Peyer's patch (tissue), 4 donors: ENCODE data around the gene KCNH6. TPM values are rescaled to one million over a fixed set of nuclear protein-coding genes. Genes with fewer than 3 reads are reported as not detected.

Experiments used
- DNase-seq, 3 donors: peaks; one replicate each; pipeline ENCODE4 v3.0.0-alpha.2; 2017 to 2019
- H3K27ac ChIP-seq, 4 donors: fragments of 200-600 bp; sonication (generic); one replicate each; pipeline ENCODE4 v1.5.1; 2016 to 2019
- H3K27me3 ChIP-seq, 2 donors: fragments of 200-600 bp; sonication (generic); one replicate each; pipeline ENCODE4 v1.5.1; 2019
- H3K36me3 ChIP-seq, 3 donors: fragments of 200-600 bp; sonication (generic); one replicate each; pipeline ENCODE4 v1.5.1; 2016 to 2019
- H3K4me1 ChIP-seq, 4 donors: fragments of 200-600 bp; sonication (generic); one replicate each; pipeline ENCODE4 v1.5.1; 2016 to 2019
- H3K4me3 ChIP-seq, 4 donors: fragments of 200-600 bp; sonication (generic); 1 replicate in 3 of 4; 2 replicates in 1 of 4; pipeline ENCODE4 v1.5.1; 2016 to 2019; ENCODE audit warnings: mild to moderate bottlenecking in 1 of 4
- H3K9me3 ChIP-seq, 4 donors: fragments of 200-600 bp; sonication (generic); one replicate each; pipeline ENCODE4 v1.5.1; 2016 to 2019; ENCODE audit warnings: mild to moderate bottlenecking in 1 of 4
- CTCF ChIP-seq, 6 experiments: fragments of 450-650 bp in 4 of 6; fragments of 200-600 bp in 2 of 6; sonication (generic) in 1 of 6; IDR thresholded peaks; one replicate each; pipeline ENCODE4 v1.5.1; 2017 to 2019; ENCODE audit warnings: antibody characterized with exemption in 6 of 6, mild to moderate bottlenecking in 3 of 6, moderate library complexity in 1 of 6
- POLR2A ChIP-seq, 2 donors: fragments of 450-650 bp; IDR thresholded peaks; one replicate each; pipeline ENCODE4 v1.5.1; 2017; ENCODE audit warnings: antibody characterized with exemption in 2 of 2, mild to moderate bottlenecking in 2 of 2, moderate library complexity in 2 of 2
- total RNA-seq, 4 donors: library from RNA; depleted of rRNA; stranded (reverse); fragments of >200 nt; gene quantifications; one replicate each; pipeline ENCODE4 v1.1.0, GENCODE V29; 2016

KCNH6 gene
- total RNA-seq, 4 donors from 2014 or later: 3.3 to 78.6 (median 26.7) TPM

GRCh38 chr17:63489291-63489690 lies 33.9 kb upstream of the KCNH6 start:
- Histone ChIP-seq H3K9me3 (no peaks in the 10 kb centered on the region), H3K27me3 (no peaks in the 10 kb centered on the region), H3K4me1 (no peaks in the 10 kb centered on the region), H3K4me3 (no peak overlapping the region), H3K27ac (no peak overlapping the region), H3K36me3 (peaks cover 0 to 67% (median 0%) of the 10 kb centered on the region in 3 donors)
- DNase-seq: no peak
- TF ChIP-seq CTCF (IDR thresholded peaks at IDR 0.05): no peak
- TF ChIP-seq POLR2A (IDR thresholded peaks at IDR 0.05): no peak

- peaks cover 0 to 64% (median 0%) of the 10 kb centered on the region in 3 donors for H3K36me3 ChIP-seq
- TF ChIP-seq POLR2A (IDR thresholded peaks at IDR 0.05) (no peak), CTCF (IDR thresholded peaks at IDR 0.05) (no peak)
- no peak for DNase-seq
- no peak overlapping the region for H3K4me3 ChIP-seq
- H3K27ac ChIP-seq: no peak overlapping the region
- no peaks in the 10 kb centered on the region for H3K27me3 ChIP-seq
- H3K9me3 ChIP-seq: no peaks in the 10 kb centered on the region
- no peaks in the 10 kb centered on the region for H3K4me1 ChIP-seq
Measured at GRCh38 chr17:63490329-63490728, 32.8 kb upstream of the KCNH6 start.

GRCh38 chr17:63490858-63491400 lies 32.2 kb upstream of the KCNH6 start:
- Histone ChIP-seq H3K4me3 (no peak overlapping the region), H3K9me3 (no peaks in the 10 kb centered on the region), H3K4me1 (no peaks in the 10 kb centered on the region), H3K36me3 (peaks cover 0 to 66% (median 0%) of the 10 kb centered on the region in 3 donors), H3K27ac (peak overlapping the region in 1 of 4 donors; percentile 17), H3K27me3 (no peaks in the 10 kb centered on the region)
- no peak for TF ChIP-seq CTCF (IDR thresholded peaks at IDR 0.05)
- TF ChIP-seq POLR2A (IDR thresholded peaks at IDR 0.05): no peak
- no peak for DNase-seq

GRCh38 chr17:63491413-63491812 lies 31.7 kb upstream of the KCNH6 start:
- no peaks in the 10 kb centered on the region for H3K9me3 ChIP-seq
- H3K36me3 ChIP-seq: peaks cover 0 to 65% (median 0%) of the 10 kb centered on the region in 3 donors

GRCh38 chr17:63491977-63492618 lies 31.1 kb upstream of the KCNH6 start:
- Histone ChIP-seq H3K9me3 (no peaks in the 10 kb centered on the region), H3K27ac (peak overlapping the region in 1 of 4 donors; percentile 39), H3K4me1 (no peaks in the 10 kb centered on the region), H3K4me3 (no peak overlapping the region), H3K27me3 (no peaks in the 10 kb centered on the region), H3K36me3 (peaks cover 0 to 66% (median 0%) of the 10 kb centered on the region in 3 donors)
- TF ChIP-seq CTCF (IDR thresholded peaks at IDR 0.05) (no peak), POLR2A (IDR thresholded peaks at IDR 0.05) (no peak)
- DNase-seq: no peak

More at GRCh38 chr17:63491413-63491812, 31.7 kb upstream of the KCNH6 start:
- Histone ChIP-seq H3K4me1 (no peaks in the 10 kb centered on the region), H3K4me3 (no peak overlapping the region), H3K27ac (peak overlapping the region in 1 of 4 donors; percentile 17), H3K27me3 (no peaks in the 10 kb centered on the region)
- no peak for DNase-seq
- TF ChIP-seq CTCF (IDR thresholded peaks at IDR 0.05): no peak
- no peak for TF ChIP-seq POLR2A (IDR thresholded peaks at IDR 0.05)
